ENCODE measurements around the gene MITF. TPM values are rescaled to one million over a fixed set of nuclear protein-coding genes. Genes with fewer than 3 reads are reported as not detected.

The MITF gene
- total RNA-seq, 1 donor from 2014 or later, result not detected

- POLR2A ChIA-PET, result no interaction called here
- Mint-ChIP-seq H3K27ac (no peak overlapping the region), H3K4me3 (no peak overlapping the region), H3K9me3 (no peaks in the 10 kb centered on the region), H3K27me3 (no peaks in the 10 kb centered on the region), H3K36me3 (ENCODE audit: low read depth) (no peaks in the 10 kb centered on the region), H3K4me1 (no peaks in the 10 kb centered on the region)
- DNase-seq (no peak), ATAC-seq (ENCODE audit: low read depth) (no peak)
- intact Hi-C loops (cut with micrococcal nuclease), result no loop called here
- CTCF ChIA-PET, result no interaction called here
- TF ChIP-seq CTCF (IDR thresholded peaks at IDR 0.05), result no peak
Observed at GRCh38 chr3:69998759-69999139, 259.5 kb downstream of the MITF start.

- Mint-ChIP-seq H3K27me3 (no peaks in the 10 kb centered on the region), H3K4me3 (no peak within 1 kb of the TSS), H3K9me3 (no peaks in the 10 kb centered on the region), H3K4me1 (no peaks in the 10 kb centered on the region), H3K27ac (no peak within 1 kb of the TSS), H3K36me3 (ENCODE audit: low read depth) (no peaks in the 10 kb centered on the region)
- no peak for TF ChIP-seq CTCF (IDR thresholded peaks at IDR 0.05)
- DNase-seq (no peak), ATAC-seq (ENCODE audit: low read depth) (no peak)
- intact Hi-C loops (cut with micrococcal nuclease), result no loop called here
- CTCF ChIA-PET, result no interaction called here
- POLR2A ChIA-PET, result no interaction called here
Observed at GRCh38 chr3:69999140-70000027, 260.1 kb downstream of the MITF start, which contains the start of gene SAMMSON. Gene SAMMSON (plus strand): TSS chr3:69999733.

- H3K36me3 Mint-ChIP-seq (ENCODE audit: low read depth), result no peaks in the 10 kb centered on the region
- TF ChIP-seq CTCF (IDR thresholded peaks at IDR 0.05), result no peak
- ATAC-seq (ENCODE audit: low read depth) (no peak), DNase-seq (no peak)
- ChIA-PET POLR2A (no interaction called here), CTCF (no interaction called here)
- no peaks in the 10 kb centered on the region for H3K4me1 Mint-ChIP-seq
- H3K27ac Mint-ChIP-seq, result no peak overlapping the region
- intact Hi-C loops (cut with micrococcal nuclease), result no loop called here
- H3K27me3 Mint-ChIP-seq, result no peaks in the 10 kb centered on the region
- no peaks in the 10 kb centered on the region for H3K9me3 Mint-ChIP-seq
- H3K4me3 Mint-ChIP-seq, result no peak overlapping the region
Observed at GRCh38 chr3:70000028-70000410, 260.8 kb downstream of the MITF start.

GRCh38 chr3:70000563-70001081, 261.4 kb downstream of the MITF start:
- CTCF ChIA-PET, result no interaction called here
- no peaks in the 10 kb centered on the region for H3K9me3 Mint-ChIP-seq
- H3K27ac Mint-ChIP-seq, result no peak overlapping the region
- ATAC-seq (ENCODE audit: low read depth), result no peak
- intact Hi-C loops (cut with micrococcal nuclease), result no loop called here
- H3K4me3 Mint-ChIP-seq, result no peak overlapping the region
- no peaks in the 10 kb centered on the region for H3K27me3 Mint-ChIP-seq
- no peak for DNase-seq
- no peaks in the 10 kb centered on the region for H3K36me3 Mint-ChIP-seq (ENCODE audit: low read depth)
- POLR2A ChIA-PET, result no interaction called here
- TF ChIP-seq CTCF (IDR thresholded peaks at IDR 0.05), result no peak
- H3K4me1 Mint-ChIP-seq, result no peaks in the 10 kb centered on the region

- intact Hi-C loops (cut with micrococcal nuclease), result no loop called here
- Mint-ChIP-seq H3K9me3 (no peaks in the 10 kb centered on the region), H3K27ac (no peak overlapping the region), H3K36me3 (ENCODE audit: low read depth) (no peaks in the 10 kb centered on the region), H3K4me3 (no peak overlapping the region), H3K4me1 (no peaks in the 10 kb centered on the region), H3K27me3 (no peaks in the 10 kb centered on the region)
- POLR2A ChIA-PET, result no interaction called here
- CTCF ChIA-PET, result no interaction called here
- TF ChIP-seq CTCF (IDR thresholded peaks at IDR 0.05), result no peak
- ATAC-seq (ENCODE audit: low read depth) (no peak), DNase-seq (no peak)
Observed at GRCh38 chr3:70003119-70003518, 263.9 kb downstream of the MITF start.
